SK-N-SH (cell line): Measurements from ENCODE around the gene GNAI3. TPM values are rescaled to one million over a fixed set of nuclear protein-coding genes. Genes with fewer than 3 reads are reported as not detected.

ENCODE experiments used
- CTCF ChIA-PET: fragments of 300-600, 350-600 bp; formaldehyde crosslinking; extraction: SDS; loops from one replicate; lab custom pipeline; 2021; lab: Yijun Ruan, JAX
- POLR2A ChIA-PET: fragments of 350-600 bp; sonication (Branson Sonifier 250); formaldehyde crosslinking; extraction: SDS; loops from one replicate; lab custom pipeline; 2020; ENCODE audit warnings: antibody characterized with exemption, inconsistent platforms; lab: Yijun Ruan, JAX
- DNase-seq: peaks from one replicate; pipeline ENCODE4 v3.0.0; 2012
- H2AFZ ChIP-seq: fragments of 200-600 bp; sonication (generic); 2 replicates; pipeline ENCODE4 v1.8.1; 2016; ENCODE audit warnings: antibody characterized with exemption, mild to moderate bottlenecking, low read depth
- H3F3A ChIP-seq: fragments of 200-600 bp; sonication (generic); replicated peaks from 2 replicates; pipeline ENCODE3; 2016; ENCODE audit warnings: antibody characterized with exemption, mild to moderate bottlenecking; ENCODE audit not compliant: insufficient read depth
- H3K27ac ChIP-seq, 2 experiments: fragments of 200-500 bp in 1 of 2; fragments of 200-600 bp in 1 of 2; sonication (Bioruptor generic) in 1 of 2; sonication (generic), shearing (Covaris generic) in 1 of 2; 2 replicates each; pipeline versions ENCODE4 v1.5.1 to v1.6.1; 2014 to 2016; ENCODE audit warnings: low read depth in 2 of 2, inconsistent platforms in 1 of 2, low read length in 1 of 2, mild to moderate bottlenecking in 1 of 2, mixed read lengths in 1 of 2
- H3K27me3 ChIP-seq: fragments of 200-600 bp; sonication (generic), shearing (Covaris generic); 2 replicates; pipeline ENCODE4 v1.6.1; 2016; ENCODE audit warnings: mixed run types; ENCODE audit not compliant: insufficient read depth
- H3K36me3 ChIP-seq, 2 experiments: fragments of 200-500 bp in 1 of 2; fragments of 200-600 bp in 1 of 2; sonication (Bioruptor generic) in 1 of 2; sonication (generic) in 1 of 2; replicated peaks in 1 of 2; 2 replicates each; pipeline versions ENCODE3 to v1.5.1; 2014 to 2016; ENCODE audit warnings: low read length in 1 of 2, mild to moderate bottlenecking in 1 of 2; ENCODE audit not compliant: insufficient read depth in 2 of 2, control insufficient read depth in 1 of 2
- H3K4me1 ChIP-seq, 2 experiments: fragments of 200-500 bp in 1 of 2; fragments of 200-600 bp in 1 of 2; sonication (Bioruptor generic) in 1 of 2; sonication (generic), shearing (Covaris generic) in 1 of 2; 2 replicates each; pipeline versions ENCODE4 v1.5.1 to v1.6.1; 2014 to 2016; ENCODE audit warnings: low read depth in 1 of 2, low read length in 1 of 2, mixed run types in 1 of 2; ENCODE audit not compliant: insufficient read depth in 2 of 2, control insufficient read depth in 1 of 2
- H3K4me2 ChIP-seq: fragments of 200-600 bp; sonication (generic), shearing (Covaris generic); 2 replicates; pipeline ENCODE4 v1.6.1; 2017; ENCODE audit warnings: mixed run types
- H3K4me3 ChIP-seq, 2 experiments: fragments of 200-500 bp in 1 of 2; fragments of 200-600 bp in 1 of 2; sonication (Bioruptor generic) in 1 of 2; sonication (generic), shearing (Covaris generic) in 1 of 2; 2 replicates each; pipeline versions ENCODE4 v1.5.1 to v1.8.1; 2014 to 2016; ENCODE audit warnings: low read depth in 2 of 2, inconsistent platforms in 1 of 2, low read length in 1 of 2, mild to moderate bottlenecking in 1 of 2, mixed read lengths in 1 of 2, moderate library complexity in 1 of 2
- H3K79me2 ChIP-seq: fragments of 200-600 bp; sonication (generic); 2 replicates; pipeline ENCODE4 v1.8.1; 2017; ENCODE audit warnings: mild to moderate bottlenecking; ENCODE audit not compliant: insufficient read depth
- H3K9ac ChIP-seq: fragments of 200-600 bp; sonication (generic); 2 replicates; pipeline ENCODE4 v1.6.1; 2017; ENCODE audit warnings: mixed run types
- H3K9me2 ChIP-seq: fragments of 200-600 bp; sonication (generic); 2 replicates; pipeline ENCODE4 v1.6.1; 2017; ENCODE audit warnings: mixed run types
- H3K9me3 ChIP-seq: fragments of 200-600 bp; sonication (generic); 2 replicates; pipeline ENCODE4 v1.6.1; 2017; ENCODE audit warnings: mixed run types, mild to moderate bottlenecking, moderate library complexity
- H4K20me1 ChIP-seq: fragments of 200-600 bp; sonication (generic); 2 replicates; pipeline ENCODE4 v1.6.1; 2017; ENCODE audit warnings: mild to moderate bottlenecking, mixed run types; ENCODE audit not compliant: insufficient read depth
- POLR2AphosphoS5 ChIP-seq: IDR thresholded peaks from 2 replicates; pipeline ENCODE4 v1.6.1; 2012; ENCODE audit warnings: low read depth, low read length
- RCOR1 ChIP-seq: fragments of 150-350 bp; IDR thresholded peaks from 2 replicates; pipeline ENCODE4 v1.6.1; 2017; ENCODE audit warnings: antibody characterized with exemption, low read length
- USF2 ChIP-seq: fragments of 150-350 bp; IDR thresholded peaks from 2 replicates; pipeline ENCODE4 v1.6.1; 2017; ENCODE audit warnings: antibody characterized with exemption, low read length, low read depth, borderline replicate concordance
- WGBS: methylation state at CpG from one replicate; pipeline ENCODE4 v1.1.6; 2017; ENCODE audit warnings: low lambda C conversion rate; 5-methylcytosine and 5-hydroxymethylcytosine counted together
- polyA plus RNA-seq, 3 experiments: library from polyadenylated mRNA; depleted of rRNA; stranded (reverse); fragments of >200 nt; gene quantifications; 2 replicates each; pipeline ENCODE4 v1.2.3, GENCODE V29; 2012
- TF ChIP-seq, protein P1 (sequence below): IDR thresholded peaks from 2 replicates; pipeline ENCODE4; 2012
- TF ChIP-seq, protein P2 (sequence below): IDR thresholded peaks from 2 replicates; pipeline ENCODE4 v1.4.0; 2012; ENCODE audit warnings: low read depth
- TF ChIP-seq, protein P3 (sequence below): fragments of 200-600 bp; sonication (generic); IDR thresholded peaks from 2 replicates; pipeline ENCODE4 v1.6.1; 2017; ENCODE audit warnings: antibody characterized with exemption, mild to moderate bottlenecking, moderate library complexity
- TF ChIP-seq, protein P4 (sequence below): IDR thresholded peaks from 2 replicates; pipeline ENCODE4 v1.6.1; 2012; ENCODE audit warnings: mild to moderate bottlenecking, low read depth, low read length, moderate library complexity

The GNAI3 gene
- polyA plus RNA-seq, 1 of the 3 experiments (the other 2 are of a cell fraction) = 4.0 TPM

DNA sequence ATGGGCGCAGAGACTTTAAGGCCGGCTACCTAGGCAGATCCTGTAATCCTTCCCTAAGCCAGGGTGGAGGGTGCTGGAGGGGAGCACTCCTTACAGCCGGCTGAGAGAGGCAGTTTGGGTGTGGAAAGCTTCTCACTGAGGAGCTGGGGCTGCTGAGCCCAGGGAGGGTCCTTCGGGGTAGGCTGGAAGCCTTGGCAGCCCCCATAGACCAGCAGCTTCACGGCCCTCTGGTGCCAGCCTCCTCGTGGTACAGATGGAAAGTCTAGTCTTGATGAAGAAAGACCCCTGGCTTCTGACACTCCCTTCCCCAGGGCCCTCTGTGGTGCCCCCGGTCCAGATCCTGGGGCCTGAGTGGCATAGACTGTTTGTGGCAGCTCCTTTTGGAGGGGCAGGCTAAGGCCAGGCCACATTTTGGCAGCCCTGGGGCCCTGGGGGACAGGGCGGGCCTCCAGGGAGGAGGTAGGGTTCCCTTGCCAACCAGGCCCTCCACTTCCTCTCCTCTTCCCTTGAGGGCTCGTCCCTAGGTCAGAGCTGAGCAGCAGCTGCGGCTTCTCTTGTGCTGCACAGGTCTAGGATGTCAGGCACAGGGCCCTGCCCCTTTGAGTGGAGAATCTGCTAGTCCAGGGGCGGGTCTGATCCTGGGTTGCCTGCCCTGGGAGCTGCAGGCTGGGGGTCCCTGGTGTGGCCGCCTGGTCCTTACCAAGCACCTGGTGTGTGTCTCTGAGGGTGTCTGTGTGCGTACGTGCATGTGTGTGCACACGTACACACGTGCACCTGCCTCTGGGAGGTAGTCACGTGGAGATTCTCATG, 76.0 kb downstream of the GNAI3 start:
- no peaks in the 10 kb centered on the region for H3K27me3 ChIP-seq
- peaks cover 54% of the 10 kb centered on the region for H3K79me2 ChIP-seq
- H3K4me1 ChIP-seq = peaks cover 5 to 39% of the 10 kb centered on the region in 2 experiments; a peak in 2 of 4 replicates
- H3K9me3 ChIP-seq = no peaks in the 10 kb centered on the region
- H3K27ac ChIP-seq = peak overlapping the region in 1 of 2 experiments; percentile 71; a peak in 2 of 4 replicates
- WGBS = 93% methylated on average over 9 of the region's 17 CpGs
- no peak overlapping the region for H3K4me2 ChIP-seq
- H3K4me3 ChIP-seq = no peak overlapping the region; a peak in 1 of 4 replicates
- H4K20me1 ChIP-seq = peaks cover 55% of the 10 kb centered on the region
- TF ChIP-seq, protein P1, sequence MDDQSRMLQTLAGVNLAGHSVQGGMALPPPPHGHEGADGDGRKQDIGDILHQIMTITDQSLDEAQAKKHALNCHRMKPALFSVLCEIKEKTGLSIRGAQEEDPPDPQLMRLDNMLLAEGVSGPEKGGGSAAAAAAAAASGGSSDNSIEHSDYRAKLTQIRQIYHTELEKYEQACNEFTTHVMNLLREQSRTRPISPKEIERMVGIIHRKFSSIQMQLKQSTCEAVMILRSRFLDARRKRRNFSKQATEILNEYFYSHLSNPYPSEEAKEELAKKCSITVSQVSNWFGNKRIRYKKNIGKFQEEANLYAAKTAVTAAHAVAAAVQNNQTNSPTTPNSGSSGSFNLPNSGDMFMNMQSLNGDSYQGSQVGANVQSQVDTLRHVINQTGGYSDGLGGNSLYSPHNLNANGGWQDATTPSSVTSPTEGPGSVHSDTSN = no peak
- TF ChIP-seq, protein P2, sequence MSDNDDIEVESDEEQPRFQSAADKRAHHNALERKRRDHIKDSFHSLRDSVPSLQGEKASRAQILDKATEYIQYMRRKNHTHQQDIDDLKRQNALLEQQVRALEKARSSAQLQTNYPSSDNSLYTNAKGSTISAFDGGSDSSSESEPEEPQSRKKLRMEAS = no peak
- no peak for TF ChIP-seq RCOR1
- TF ChIP-seq, protein P3, sequence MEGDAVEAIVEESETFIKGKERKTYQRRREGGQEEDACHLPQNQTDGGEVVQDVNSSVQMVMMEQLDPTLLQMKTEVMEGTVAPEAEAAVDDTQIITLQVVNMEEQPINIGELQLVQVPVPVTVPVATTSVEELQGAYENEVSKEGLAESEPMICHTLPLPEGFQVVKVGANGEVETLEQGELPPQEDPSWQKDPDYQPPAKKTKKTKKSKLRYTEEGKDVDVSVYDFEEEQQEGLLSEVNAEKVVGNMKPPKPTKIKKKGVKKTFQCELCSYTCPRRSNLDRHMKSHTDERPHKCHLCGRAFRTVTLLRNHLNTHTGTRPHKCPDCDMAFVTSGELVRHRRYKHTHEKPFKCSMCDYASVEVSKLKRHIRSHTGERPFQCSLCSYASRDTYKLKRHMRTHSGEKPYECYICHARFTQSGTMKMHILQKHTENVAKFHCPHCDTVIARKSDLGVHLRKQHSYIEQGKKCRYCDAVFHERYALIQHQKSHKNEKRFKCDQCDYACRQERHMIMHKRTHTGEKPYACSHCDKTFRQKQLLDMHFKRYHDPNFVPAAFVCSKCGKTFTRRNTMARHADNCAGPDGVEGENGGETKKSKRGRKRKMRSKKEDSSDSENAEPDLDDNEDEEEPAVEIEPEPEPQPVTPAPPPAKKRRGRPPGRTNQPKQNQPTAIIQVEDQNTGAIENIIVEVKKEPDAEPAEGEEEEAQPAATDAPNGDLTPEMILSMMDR = no peak
- TF ChIP-seq POLR2AphosphoS5 = no peak
- no peak for TF ChIP-seq USF2
- TF ChIP-seq, protein P4, sequence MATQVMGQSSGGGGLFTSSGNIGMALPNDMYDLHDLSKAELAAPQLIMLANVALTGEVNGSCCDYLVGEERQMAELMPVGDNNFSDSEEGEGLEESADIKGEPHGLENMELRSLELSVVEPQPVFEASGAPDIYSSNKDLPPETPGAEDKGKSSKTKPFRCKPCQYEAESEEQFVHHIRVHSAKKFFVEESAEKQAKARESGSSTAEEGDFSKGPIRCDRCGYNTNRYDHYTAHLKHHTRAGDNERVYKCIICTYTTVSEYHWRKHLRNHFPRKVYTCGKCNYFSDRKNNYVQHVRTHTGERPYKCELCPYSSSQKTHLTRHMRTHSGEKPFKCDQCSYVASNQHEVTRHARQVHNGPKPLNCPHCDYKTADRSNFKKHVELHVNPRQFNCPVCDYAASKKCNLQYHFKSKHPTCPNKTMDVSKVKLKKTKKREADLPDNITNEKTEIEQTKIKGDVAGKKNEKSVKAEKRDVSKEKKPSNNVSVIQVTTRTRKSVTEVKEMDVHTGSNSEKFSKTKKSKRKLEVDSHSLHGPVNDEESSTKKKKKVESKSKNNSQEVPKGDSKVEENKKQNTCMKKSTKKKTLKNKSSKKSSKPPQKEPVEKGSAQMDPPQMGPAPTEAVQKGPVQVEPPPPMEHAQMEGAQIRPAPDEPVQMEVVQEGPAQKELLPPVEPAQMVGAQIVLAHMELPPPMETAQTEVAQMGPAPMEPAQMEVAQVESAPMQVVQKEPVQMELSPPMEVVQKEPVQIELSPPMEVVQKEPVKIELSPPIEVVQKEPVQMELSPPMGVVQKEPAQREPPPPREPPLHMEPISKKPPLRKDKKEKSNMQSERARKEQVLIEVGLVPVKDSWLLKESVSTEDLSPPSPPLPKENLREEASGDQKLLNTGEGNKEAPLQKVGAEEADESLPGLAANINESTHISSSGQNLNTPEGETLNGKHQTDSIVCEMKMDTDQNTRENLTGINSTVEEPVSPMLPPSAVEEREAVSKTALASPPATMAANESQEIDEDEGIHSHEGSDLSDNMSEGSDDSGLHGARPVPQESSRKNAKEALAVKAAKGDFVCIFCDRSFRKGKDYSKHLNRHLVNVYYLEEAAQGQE = no peak
- POLR2A ChIA-PET = interaction anchor here (1.3 to 2.9 kb wide), 2 partner anchors 14 to 76 kb away, joined by 7 to 16 read pairs; partner anchors contain the start of gene GNAI3
- peaks cover 0 to 31% of the 10 kb centered on the region in 2 experiments for H3K36me3 ChIP-seq
- no peak overlapping the region for H2AFZ ChIP-seq
- peak; percentile 39 for DNase-seq
- no peaks in the 10 kb centered on the region for H3F3A ChIP-seq
- CTCF ChIA-PET = interaction anchor here (1.0 to 11.9 kb wide), 7 partner anchors 16 to 149 kb away, joined by 3 to 114 read pairs (median 4); no protein-coding TSS in a partner anchor
- H3K9ac ChIP-seq = no peak overlapping the region
- no peaks in the 10 kb centered on the region for H3K9me2 ChIP-seq
